ENCODE measurements around the gene CPA5.

Gene CPA5

GRCh38 chr7:130393101-130393561 is 48.5 kb downstream of the CPA5 start:
- DNase-seq (ENCODE audit: low read depth, low spot score), result no peak
- Histone ChIP-seq H3K27me3 (ENCODE audit: insufficient read depth, insufficient read length) (no peaks in the 10 kb centered on the region), H3K4me1 (ENCODE audit: insufficient read depth, insufficient read length) (no peaks in the 10 kb centered on the region), H3K9ac (ENCODE audit: insufficient read length, low read depth) (no peak overlapping the region), H3K4me3 (ENCODE audit: insufficient read length, low read depth) (no peak overlapping the region), H3K36me3 (ENCODE audit: insufficient read depth, insufficient read length, low read length) (peaks cover 6% of the 10 kb centered on the region), H3K9me3 (ENCODE audit: insufficient read depth, low read length) (no peaks in the 10 kb centered on the region)
- TF ChIP-seq YY1 (IDR thresholded peaks at IDR 0.05; ENCODE audit: insufficient read depth, insufficient read length) (no peak), ZNF274 (IDR thresholded peaks at IDR 0.05; ENCODE audit: low read depth, low read length) (no peak), SUZ12 (IDR thresholded peaks at IDR 0.05; ENCODE audit: extremely low read depth, insufficient read depth, insufficient read length) (no peak)

DNA sequence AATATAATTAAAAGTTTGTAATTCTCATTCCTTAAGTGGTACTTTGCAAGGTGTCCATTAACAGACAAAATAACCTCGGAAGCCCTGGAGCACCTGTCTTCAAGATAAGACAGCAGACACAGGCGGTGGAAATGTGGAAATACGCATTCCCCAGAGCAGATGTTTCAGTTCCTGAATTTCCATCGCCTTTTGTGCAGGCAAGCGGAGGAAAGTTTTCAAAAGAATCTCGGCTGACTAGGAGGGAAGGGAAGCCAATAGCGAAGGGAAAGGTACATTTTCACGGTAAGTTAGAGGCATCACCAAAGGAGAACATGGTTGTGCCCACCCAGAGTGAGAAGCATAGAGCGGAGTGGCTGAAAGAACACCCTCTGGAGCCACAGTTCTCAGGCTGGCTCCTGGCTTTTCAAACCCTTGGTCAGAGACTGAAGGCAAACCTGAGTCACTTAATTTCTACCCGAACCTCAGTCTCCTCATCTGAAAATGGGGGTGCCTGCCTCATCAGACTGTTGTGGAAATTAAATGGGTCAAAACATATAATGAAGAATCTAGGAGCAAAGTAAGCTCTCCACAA is 49.3 kb downstream of the CPA5 start:
- no peak for DNase-seq (ENCODE audit: low read depth, low spot score)
- Histone ChIP-seq H3K9me3 (ENCODE audit: insufficient read depth, low read length) (no peaks in the 10 kb centered on the region), H3K9ac (ENCODE audit: insufficient read length, low read depth) (no peak overlapping the region), H3K4me3 (ENCODE audit: insufficient read length, low read depth) (no peak overlapping the region), H3K4me1 (ENCODE audit: insufficient read depth, insufficient read length) (no peaks in the 10 kb centered on the region), H3K36me3 (ENCODE audit: insufficient read depth, insufficient read length, low read length) (peaks cover 11% of the 10 kb centered on the region), H3K27me3 (ENCODE audit: insufficient read depth, insufficient read length) (no peaks in the 10 kb centered on the region)
- TF ChIP-seq YY1 (IDR thresholded peaks at IDR 0.05; ENCODE audit: insufficient read depth, insufficient read length) (no peak), ZNF274 (IDR thresholded peaks at IDR 0.05; ENCODE audit: low read depth, low read length) (no peak), SUZ12 (IDR thresholded peaks at IDR 0.05; ENCODE audit: extremely low read depth, insufficient read depth, insufficient read length) (no peak)

GRCh38 chr7:130394421-130395195 is 50.0 kb downstream of the CPA5 start:
- no peak for DNase-seq (ENCODE audit: low read depth, low spot score)
- Histone ChIP-seq H3K4me3 (ENCODE audit: insufficient read length, low read depth) (no peak overlapping the region), H3K27me3 (ENCODE audit: insufficient read depth, insufficient read length) (no peaks in the 10 kb centered on the region), H3K9ac (ENCODE audit: insufficient read length, low read depth) (no peak overlapping the region), H3K4me1 (ENCODE audit: insufficient read depth, insufficient read length) (no peaks in the 10 kb centered on the region), H3K36me3 (ENCODE audit: insufficient read depth, insufficient read length, low read length) (peaks cover 15% of the 10 kb centered on the region), H3K9me3 (ENCODE audit: insufficient read depth, low read length) (no peaks in the 10 kb centered on the region)
- no peak for TF ChIP-seq YY1 (IDR thresholded peaks at IDR 0.05; ENCODE audit: insufficient read depth, insufficient read length)
- TF ChIP-seq ZNF274 (IDR thresholded peaks at IDR 0.05; ENCODE audit: low read depth, low read length), result no peak
- no peak for TF ChIP-seq SUZ12 (IDR thresholded peaks at IDR 0.05; ENCODE audit: extremely low read depth, insufficient read depth, insufficient read length)

DNA sequence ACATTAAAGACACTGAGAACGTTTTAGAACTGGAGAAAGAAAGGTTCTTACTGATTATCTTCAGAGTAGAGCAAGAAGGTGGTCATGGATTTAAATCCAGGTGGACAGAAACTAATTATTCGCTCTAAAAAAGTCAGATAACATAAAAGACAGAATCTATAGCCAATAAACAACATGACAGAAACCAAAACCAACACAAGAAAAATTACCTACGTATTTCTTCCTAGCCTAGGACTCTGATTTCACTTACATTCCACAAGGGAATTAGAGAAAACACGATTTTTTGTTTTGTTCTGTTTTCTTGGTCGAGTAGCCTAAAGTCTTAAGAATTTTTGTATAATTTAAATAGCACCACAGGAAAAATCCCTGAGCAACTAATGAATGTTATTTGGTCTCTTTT is 50.8 kb downstream of the CPA5 start:
- H3K9ac ChIP-seq (ENCODE audit: insufficient read length, low read depth), result no peak overlapping the region
- H3K36me3 ChIP-seq (ENCODE audit: insufficient read depth, insufficient read length, low read length), result peaks cover 18% of the 10 kb centered on the region
- no peak overlapping the region for H3K4me3 ChIP-seq (ENCODE audit: insufficient read length, low read depth)
- TF ChIP-seq ZNF274 (IDR thresholded peaks at IDR 0.05; ENCODE audit: low read depth, low read length) (no peak), SUZ12 (IDR thresholded peaks at IDR 0.05; ENCODE audit: extremely low read depth, insufficient read depth, insufficient read length) (no peak), YY1 (IDR thresholded peaks at IDR 0.05; ENCODE audit: insufficient read depth, insufficient read length) (no peak)
- no peaks in the 10 kb centered on the region for H3K4me1 ChIP-seq (ENCODE audit: insufficient read depth, insufficient read length)
- no peaks in the 10 kb centered on the region for H3K9me3 ChIP-seq (ENCODE audit: insufficient read depth, low read length)
- no peaks in the 10 kb centered on the region for H3K27me3 ChIP-seq (ENCODE audit: insufficient read depth, insufficient read length)
- no peak for DNase-seq (ENCODE audit: low read depth, low spot score)

GRCh38 chr7:130396109-130396508 is 51.5 kb downstream of the CPA5 start:
- Histone ChIP-seq H3K9ac (ENCODE audit: insufficient read length, low read depth) (no peak overlapping the region), H3K36me3 (ENCODE audit: insufficient read depth, insufficient read length, low read length) (peaks cover 23% of the 10 kb centered on the region), H3K4me1 (ENCODE audit: insufficient read depth, insufficient read length) (no peaks in the 10 kb centered on the region), H3K9me3 (ENCODE audit: insufficient read depth, low read length) (no peaks in the 10 kb centered on the region), H3K27me3 (ENCODE audit: insufficient read depth, insufficient read length) (no peaks in the 10 kb centered on the region), H3K4me3 (ENCODE audit: insufficient read length, low read depth) (no peak overlapping the region)
- DNase-seq (ENCODE audit: low read depth, low spot score), result no peak
- no peak for TF ChIP-seq ZNF274 (IDR thresholded peaks at IDR 0.05; ENCODE audit: low read depth, low read length)
- no peak for TF ChIP-seq YY1 (IDR thresholded peaks at IDR 0.05; ENCODE audit: insufficient read depth, insufficient read length)
- no peak for TF ChIP-seq SUZ12 (IDR thresholded peaks at IDR 0.05; ENCODE audit: extremely low read depth, insufficient read depth, insufficient read length)

GRCh38 chr7:130397051-130397757 is 52.6 kb downstream of the CPA5 start:
- DNase-seq (ENCODE audit: low read depth, low spot score), result no peak
- Histone ChIP-seq H3K27me3 (ENCODE audit: insufficient read depth, insufficient read length) (no peaks in the 10 kb centered on the region), H3K9ac (ENCODE audit: insufficient read length, low read depth) (no peak overlapping the region), H3K9me3 (ENCODE audit: insufficient read depth, low read length) (no peaks in the 10 kb centered on the region), H3K4me3 (ENCODE audit: insufficient read length, low read depth) (no peak overlapping the region), H3K4me1 (ENCODE audit: insufficient read depth, insufficient read length) (no peaks in the 10 kb centered on the region), H3K36me3 (ENCODE audit: insufficient read depth, insufficient read length, low read length) (peaks cover 23% of the 10 kb centered on the region)
- TF ChIP-seq SUZ12 (IDR thresholded peaks at IDR 0.05; ENCODE audit: extremely low read depth, insufficient read depth, insufficient read length), result no peak
- no peak for TF ChIP-seq ZNF274 (IDR thresholded peaks at IDR 0.05; ENCODE audit: low read depth, low read length)
- TF ChIP-seq YY1 (IDR thresholded peaks at IDR 0.05; ENCODE audit: insufficient read depth, insufficient read length), result no peak

- H3K27me3 ChIP-seq (ENCODE audit: insufficient read depth, insufficient read length), result no peaks in the 10 kb centered on the region
- H3K4me1 ChIP-seq (ENCODE audit: insufficient read depth, insufficient read length), result no peaks in the 10 kb centered on the region
- no peak for DNase-seq (ENCODE audit: low read depth, low spot score)
- no peak overlapping the region for H3K4me3 ChIP-seq (ENCODE audit: insufficient read length, low read depth)
- H3K36me3 ChIP-seq (ENCODE audit: insufficient read depth, insufficient read length, low read length), result peaks cover 28% of the 10 kb centered on the region
- no peak for TF ChIP-seq YY1 (IDR thresholded peaks at IDR 0.05; ENCODE audit: insufficient read depth, insufficient read length)
- TF ChIP-seq ZNF274 (IDR thresholded peaks at IDR 0.05; ENCODE audit: low read depth, low read length), result no peak
- no peak for TF ChIP-seq SUZ12 (IDR thresholded peaks at IDR 0.05; ENCODE audit: extremely low read depth, insufficient read depth, insufficient read length)
- no peak overlapping the region for H3K9ac ChIP-seq (ENCODE audit: insufficient read length, low read depth)
- no peaks in the 10 kb centered on the region for H3K9me3 ChIP-seq (ENCODE audit: insufficient read depth, low read length)
Observed at GRCh38 chr7:130397758-130398073, 53.1 kb downstream of the CPA5 start.

All from NT2/D1 (cell line).